Activated CD4-positive, CD25-positive, alpha-beta regulatory T cell treated with anti-CD3 and anti-CD28 coated beads, Interleukin-2, amount 50 U/mL, for 72 hours (primary cell): ENCODE results near the gene ZCCHC8.
A peak's percentile ranks its signal among the peaks of the same experiment; 100 is the strongest.
"Not testable (repeated sequence)": the region's sequence is repeated elsewhere in the genome, so short reads cannot be mapped to it uniquely, and the experiment has no call there.

ENCODE experiments used
- DNase-seq: peaks from one replicate; pipeline ENCODE4 v3.0.0; 2021

Gene ZCCHC8

DNA sequence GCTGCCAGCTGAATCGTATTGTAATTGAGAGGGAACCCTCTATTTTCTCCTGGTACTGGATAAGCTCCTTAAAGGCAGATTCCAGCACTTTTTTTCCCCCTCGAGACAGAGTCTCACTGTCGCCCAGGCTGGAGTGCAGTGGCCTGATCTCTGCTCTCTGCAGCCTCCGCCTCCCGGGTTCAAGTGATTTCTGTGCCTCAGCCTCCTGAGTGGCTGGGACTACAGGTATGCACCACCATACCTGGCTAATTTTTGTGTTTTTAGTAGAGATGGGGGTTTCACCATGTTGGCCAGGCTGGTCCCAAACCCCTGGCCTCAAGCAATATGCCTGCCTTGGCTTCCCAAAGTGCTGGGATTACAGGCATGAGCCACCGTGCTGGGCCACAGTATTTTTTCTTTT is 30.9 kb downstream of the ZCCHC8 start:
- DNase-seq = not testable (repeated sequence)

DNA sequence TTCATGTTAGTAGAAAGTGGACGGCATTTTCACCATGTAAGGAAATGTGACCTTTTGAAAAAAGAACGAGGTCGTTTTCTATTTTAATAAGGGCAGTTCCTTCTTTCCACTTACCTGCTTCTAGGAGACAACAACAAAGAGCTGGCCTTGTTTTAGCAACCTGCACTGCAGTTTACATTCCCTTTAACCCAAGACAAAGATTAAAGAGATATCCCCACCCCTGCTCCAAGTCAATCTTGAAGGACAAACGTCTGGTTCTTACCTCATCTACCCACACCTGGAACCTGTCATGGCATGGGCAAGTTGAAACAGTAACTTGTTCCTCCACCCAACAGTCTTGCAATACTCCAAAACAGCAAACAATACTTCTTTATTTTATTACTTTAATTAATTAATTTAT is 32.7 kb downstream of the ZCCHC8 start:
- DNase-seq = no peak

GRCh38 chr12:122464317-122465042 is 36.3 kb downstream of the ZCCHC8 start:
- not testable (repeated sequence) for DNase-seq

GRCh38 chr12:122460641-122461040 is 40.1 kb downstream of the ZCCHC8 start:
- DNase-seq = no peak

GRCh38 chr12:122460061-122460460 is 40.7 kb downstream of the ZCCHC8 start:
- no peak for DNase-seq

- DNase-seq = no peak
Measured at GRCh38 chr12:122459211-122459610, 41.5 kb downstream of the ZCCHC8 start.

GRCh38 chr12:122458105-122459035 is 42.4 kb downstream of the ZCCHC8 start:
- no peak for DNase-seq

DNA sequence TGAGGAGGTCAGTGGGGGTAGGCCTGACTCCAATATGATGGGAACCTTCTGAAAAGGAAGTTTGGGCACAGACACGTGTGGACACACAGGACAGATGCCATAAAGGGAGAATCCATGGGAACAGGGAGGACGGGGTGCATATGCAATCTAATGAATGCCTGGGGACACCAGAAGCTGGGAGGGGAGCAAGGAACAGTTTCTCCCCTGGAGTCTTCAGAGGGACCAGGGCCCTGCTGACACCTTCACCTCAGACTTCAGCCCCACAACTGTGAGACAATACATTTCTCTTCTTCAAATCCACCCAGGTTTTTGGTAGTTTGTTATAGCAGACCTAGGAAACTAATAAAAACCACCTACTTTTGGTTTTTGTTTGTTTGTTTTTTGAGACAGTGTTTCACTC is 43.1 kb downstream of the ZCCHC8 start:
- no peak for DNase-seq

GRCh38 chr12:122454739-122455138 is 46.0 kb downstream of the ZCCHC8 start:
- no peak for DNase-seq

GRCh38 chr12:122454250-122454721 is 46.4 kb downstream of the ZCCHC8 start:
- no peak for DNase-seq

DNA sequence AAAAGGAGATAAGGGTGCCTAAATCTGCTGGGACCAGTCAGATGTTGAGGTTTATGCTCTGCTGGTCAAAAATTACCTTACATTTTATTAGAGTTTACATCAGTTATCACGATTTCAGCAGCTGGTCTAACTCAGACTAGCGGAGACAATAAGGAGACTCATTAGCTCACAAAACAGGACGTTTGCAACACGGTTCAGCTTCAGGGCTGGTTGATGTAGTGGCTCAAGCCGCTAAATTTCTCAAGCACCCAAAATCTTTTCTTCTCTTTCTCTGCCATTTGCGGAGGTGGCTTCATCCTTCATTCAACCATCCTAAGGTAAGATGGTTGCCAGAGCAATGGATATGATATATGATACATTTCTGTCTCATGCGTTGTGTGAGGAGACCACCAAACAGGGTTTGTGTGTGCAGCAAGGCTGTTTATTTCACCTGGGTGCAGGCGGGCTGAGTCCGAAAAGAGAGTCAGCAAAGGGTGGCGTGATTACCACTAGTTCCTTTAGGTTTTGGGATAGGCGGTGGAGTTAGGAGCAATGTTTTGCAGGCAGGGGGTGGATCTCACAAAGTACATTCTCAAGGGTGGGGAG is 47.9 kb downstream of the ZCCHC8 start:
- DNase-seq = no peak

DNA sequence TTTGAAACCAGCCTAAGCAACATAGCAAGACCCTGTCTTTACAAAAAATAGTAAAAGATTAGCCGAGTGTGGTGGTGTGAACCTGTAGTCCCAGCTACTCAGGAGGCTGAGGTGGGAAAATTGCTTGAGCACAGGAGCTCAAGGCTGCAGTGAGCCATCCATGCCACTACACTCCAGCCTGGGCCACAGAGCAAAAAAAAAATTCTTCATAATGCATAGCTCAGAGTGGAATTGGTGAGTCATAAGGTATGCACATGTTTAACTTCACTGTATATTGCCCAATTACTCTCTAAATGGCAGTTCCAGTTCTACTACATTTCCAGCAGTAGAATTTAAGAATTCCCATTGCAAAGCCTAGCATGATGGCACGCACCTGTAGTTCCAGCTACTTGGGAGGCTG is 51.4 kb downstream of the ZCCHC8 start:
- DNase-seq = no peak

- DNase-seq = not testable (repeated sequence)
Measured at GRCh38 chr12:122447825-122448224, 52.9 kb downstream of the ZCCHC8 start.

GRCh38 chr12:122446390-122446789 is 54.3 kb downstream of the ZCCHC8 start:
- not testable (repeated sequence) for DNase-seq

DNA sequence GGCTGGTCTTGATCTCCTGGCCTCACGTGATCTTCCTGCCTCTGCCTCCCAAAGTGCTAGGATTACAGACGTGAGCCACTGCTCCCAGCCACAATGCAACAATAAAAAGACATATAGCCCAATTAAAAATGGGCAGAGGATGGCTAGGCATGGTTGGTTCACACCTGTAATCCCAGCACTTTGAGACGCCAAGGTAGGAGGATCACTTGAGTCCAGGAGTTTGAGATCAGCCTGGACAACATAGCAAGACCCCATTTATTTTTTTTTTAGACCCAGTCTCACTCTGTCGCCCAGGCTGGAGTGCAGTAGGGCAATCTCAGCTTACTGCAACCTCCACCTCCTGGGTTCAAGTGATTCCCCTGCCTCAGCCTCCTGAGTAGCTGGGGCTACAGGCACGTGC is 56.7 kb downstream of the ZCCHC8 start:
- DNase-seq = not testable (repeated sequence)

DNA sequence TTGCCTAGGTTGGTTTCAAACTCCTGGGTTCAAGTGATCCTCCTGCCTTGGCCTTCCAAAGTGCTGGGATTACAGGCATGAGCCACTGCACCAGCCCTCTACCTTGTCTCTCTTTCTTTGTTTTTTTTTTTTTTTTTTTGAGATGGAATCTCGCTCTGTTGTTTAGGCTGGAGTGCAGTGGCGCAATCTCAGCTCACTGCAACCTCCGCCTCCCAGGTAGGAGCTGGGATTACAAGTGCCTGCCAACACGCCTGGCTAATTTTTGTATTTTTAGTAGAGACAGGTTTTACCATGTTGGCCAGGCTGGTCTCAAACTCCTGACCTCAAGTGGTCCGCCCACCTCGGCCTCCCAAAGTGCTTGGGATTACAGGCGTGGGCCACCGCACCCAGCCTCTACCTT is 61.9 kb downstream of the ZCCHC8 start:
- DNase-seq = not testable (repeated sequence)

DNA sequence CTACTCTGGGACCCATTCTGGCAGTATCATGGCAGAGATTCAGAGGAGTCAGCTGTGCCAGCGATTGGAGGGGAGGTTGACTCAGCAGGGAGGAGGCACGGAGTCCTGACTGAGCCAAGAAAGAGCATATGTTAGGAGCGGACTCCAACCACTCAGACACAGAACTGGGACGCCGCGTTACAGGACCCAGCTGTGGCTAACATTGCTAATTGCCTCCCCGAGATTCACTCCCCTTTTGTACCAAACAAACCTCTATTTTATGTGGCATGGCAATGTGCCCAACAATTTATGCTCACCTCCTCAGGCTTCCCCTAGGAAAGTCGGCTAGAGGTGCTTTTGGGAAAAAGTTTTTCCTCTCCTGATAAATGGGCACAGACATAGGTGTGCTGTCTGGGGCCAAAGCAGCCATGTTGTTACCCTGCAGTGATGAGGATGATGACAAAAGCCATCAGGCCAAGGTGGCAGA is 63.0 kb downstream of the ZCCHC8 start:
- DNase-seq = no peak

GRCh38 chr12:122435186-122435585 is 65.5 kb downstream of the ZCCHC8 start:
- no peak for DNase-seq

- not testable (repeated sequence) for DNase-seq
Measured at GRCh38 chr12:122429043-122429442, 71.7 kb downstream of the ZCCHC8 start.

DNA sequence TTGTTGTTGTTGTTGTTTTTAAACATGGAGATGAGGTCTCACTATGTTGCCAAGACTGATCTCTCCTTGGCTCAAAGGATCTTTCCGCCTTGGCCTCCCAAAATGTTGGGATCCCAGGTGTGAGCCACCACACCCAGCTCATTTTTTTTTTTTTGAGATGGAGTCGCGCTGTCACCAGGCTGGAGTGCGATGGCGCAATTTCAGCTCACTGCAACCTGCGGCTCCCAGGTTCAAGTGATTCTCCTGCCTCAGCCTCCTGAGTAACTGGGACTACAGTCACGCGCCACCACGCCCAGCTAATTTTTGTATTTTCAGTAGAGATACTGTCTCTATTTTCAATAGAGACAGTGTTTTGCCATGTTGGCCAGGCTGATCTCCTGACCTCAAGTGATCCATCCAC is 73.3 kb downstream of the ZCCHC8 start:
- no peak for DNase-seq

- DNase-seq = no peak
Measured at GRCh38 chr12:122423258-122424165, 77.2 kb downstream of the ZCCHC8 start.

DNA sequence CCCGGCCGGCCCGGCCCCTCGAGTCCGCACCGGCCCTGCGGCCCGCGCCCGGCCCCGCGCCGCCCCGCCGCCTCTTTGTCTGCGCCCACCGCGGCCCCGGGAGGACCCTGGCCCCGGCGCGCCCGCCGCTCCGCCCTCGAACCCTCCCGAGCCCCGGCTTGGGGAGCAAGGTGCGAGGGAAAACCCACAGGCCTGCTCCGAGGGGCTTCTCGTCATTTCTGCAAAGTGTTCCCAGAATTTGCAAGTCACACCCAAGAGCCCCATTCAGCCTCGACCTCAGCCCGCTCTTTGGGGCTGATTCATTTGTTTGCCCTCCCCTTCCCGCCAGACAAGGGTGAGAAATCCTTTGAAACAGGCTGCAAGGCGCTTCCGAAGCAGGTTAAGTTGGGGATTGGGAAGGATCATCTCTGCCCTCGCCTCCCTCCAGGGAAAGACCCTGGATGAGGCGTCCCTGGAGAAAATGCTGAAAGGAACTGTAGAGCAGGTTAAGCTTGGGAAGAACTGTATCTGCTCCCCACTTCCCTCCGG is 77.9 kb downstream of the ZCCHC8 start:
- DNase-seq = peak; percentile 39
